Esophagus squamous epithelium (tissue), 5 donors: ENCODE data around the gene CDK17. TPM values are rescaled to one million over a fixed set of nuclear protein-coding genes. Genes with fewer than 3 reads are reported as not detected.

Experiments used
- DNase-seq: peaks from one replicate; lab custom pipeline; 2025; lab: John Stamatoyannopoulos, UW
- H3K27ac ChIP-seq, 4 donors: fragments of 200-600 bp; sonication (generic); one replicate each; pipeline ENCODE4 v1.5.1; 2016 to 2019; ENCODE audit warnings: mild to moderate bottlenecking in 1 of 4
- H3K27me3 ChIP-seq, 4 donors: fragments of 200-600 bp; sonication (generic); 1 replicate in 3 of 4; 2 replicates in 1 of 4; pipeline versions ENCODE4 v1.5.1 to v1.6.0; 2017 to 2021; ENCODE audit warnings: antibody characterized with exemption in 1 of 4
- H3K36me3 ChIP-seq, 3 donors: fragments of 200-600 bp; sonication (generic); one replicate each; pipeline ENCODE4 v1.5.1; 2016 to 2019
- H3K4me1 ChIP-seq, 3 donors: fragments of 200-600 bp; sonication (generic); one replicate each; pipeline ENCODE4 v1.5.1; 2017 to 2019
- H3K4me3 ChIP-seq, 4 donors: fragments of 200-600 bp; sonication (generic); 1 replicate in 3 of 4; 2 replicates in 1 of 4; pipeline ENCODE4 v1.5.1; 2016 to 2019; ENCODE audit warnings: mild to moderate bottlenecking in 2 of 4, moderate library complexity in 1 of 4
- H3K9me3 ChIP-seq, 3 donors: fragments of 200-600 bp; sonication (generic); one replicate each; pipeline ENCODE4 v1.5.1; 2016 to 2019
- CTCF ChIP-seq, 6 experiments: fragments of 450-650 bp in 4 of 6; fragments of 200-600 bp in 2 of 6; sonication (generic) in 2 of 6; IDR thresholded peaks; one replicate each; pipeline ENCODE4 v1.5.1; 2016 to 2019; ENCODE audit warnings: antibody characterized with exemption in 6 of 6, mild to moderate bottlenecking in 4 of 6, moderate library complexity in 4 of 6
- POLR2A ChIP-seq, 4 donors: fragments of 450-650 bp; IDR thresholded peaks; one replicate each; pipeline ENCODE4 v1.6.1; 2017; ENCODE audit warnings: antibody characterized with exemption in 4 of 4, mild to moderate bottlenecking in 4 of 4, moderate library complexity in 3 of 4
- WGBS, 2 donors: methylation state at CpG; one replicate each; pipeline ENCODE4 v1.1.5; 2018; 5-methylcytosine and 5-hydroxymethylcytosine counted together
- intact Hi-C: fragments of 100-400 bp; cut with DNase I; formaldehyde crosslinking; loops from one replicate; pipeline ENCODE4 v1.15.0; 2022
- total RNA-seq, 4 donors: library from RNA; depleted of rRNA; stranded (reverse); fragments of >200 nt; gene quantifications; one replicate each; pipeline ENCODE4 v1.1.0, GENCODE V29; 2016
- donor health status: DM: yes; HTN: yes; CAD: no.

The CDK17 gene
- total RNA-seq, 4 donors from 2014 or later, result 15.4 to 37.4 (median 19.9) TPM

GRCh38 chr12:96250119-96250685 is 150.0 kb downstream of the CDK17 start:
- intact Hi-C loops, result no loop called here
- H3K27ac ChIP-seq, result peak overlapping the region in 3 of 4 donors; percentile 32 to 83 (median 57)
- 87 to 94% methylated on average over 5 of the region's 7 CpGs for WGBS, 2 donors
- H3K27me3 ChIP-seq, result no peaks in the 10 kb centered on the region
- TF ChIP-seq POLR2A (IDR thresholded peaks at IDR 0.05), result no peak
- TF ChIP-seq CTCF (IDR thresholded peaks at IDR 0.05), result no peak
- H3K4me3 ChIP-seq, result no peak overlapping the region
- peaks cover 0 to 35% (median 25%) of the 10 kb centered on the region in 3 donors for H3K4me1 ChIP-seq
- DNase-seq, result no peak
- peaks cover 23 to 91% (median 31%) of the 10 kb centered on the region in 3 donors for H3K36me3 ChIP-seq
- H3K9me3 ChIP-seq, result no peaks in the 10 kb centered on the region

- 74 to 76% methylated on average over 7 to 15 of the region's 16 CpGs for WGBS, 2 donors
- H3K27ac ChIP-seq, result peak overlapping the region in 3 of 4 donors; percentile 32 to 83 (median 57)
- no peak overlapping the region for H3K4me3 ChIP-seq
- H3K4me1 ChIP-seq, result peaks cover 0 to 33% (median 19%) of the 10 kb centered on the region in 3 donors
- TF ChIP-seq CTCF (IDR thresholded peaks at IDR 0.05) (no peak), POLR2A (IDR thresholded peaks at IDR 0.05) (no peak)
- H3K9me3 ChIP-seq, result no peaks in the 10 kb centered on the region
- no peak for DNase-seq
- peaks cover 23 to 90% (median 31%) of the 10 kb centered on the region in 3 donors for H3K36me3 ChIP-seq
- intact Hi-C loops, result no loop called here
- no peaks in the 10 kb centered on the region for H3K27me3 ChIP-seq
Measured at GRCh38 chr12:96249196-96250118, 150.8 kb downstream of the CDK17 start.

GRCh38 chr12:96248136-96248931 is 151.9 kb downstream of the CDK17 start:
- WGBS, 2 donors, result 82 to 87% methylated on average over 14 to 16 of the region's 17 CpGs
- DNase-seq, result no peak

GRCh38 chr12:96247563-96247962 is 152.7 kb downstream of the CDK17 start:
- H3K27me3 ChIP-seq, result no peaks in the 10 kb centered on the region
- H3K4me1 ChIP-seq, result peaks cover 0 to 34% (median 19%) of the 10 kb centered on the region in 3 donors
- peaks cover 23 to 82% (median 31%) of the 10 kb centered on the region in 3 donors for H3K36me3 ChIP-seq
- intact Hi-C loops, result no loop called here
- WGBS, 2 donors, result 81 to 84% methylated on average over 13 of the region's 13 CpGs
- no peak for DNase-seq
- no peak overlapping the region for H3K27ac ChIP-seq
- no peak overlapping the region for H3K4me3 ChIP-seq
- no peaks in the 10 kb centered on the region for H3K9me3 ChIP-seq
- TF ChIP-seq POLR2A (IDR thresholded peaks at IDR 0.05) (no peak), CTCF (IDR thresholded peaks at IDR 0.05) (no peak)

More at GRCh38 chr12:96248136-96248931, 151.9 kb downstream of the CDK17 start:
- Histone ChIP-seq H3K27me3 (no peaks in the 10 kb centered on the region), H3K4me3 (no peak overlapping the region), H3K9me3 (no peaks in the 10 kb centered on the region), H3K36me3 (peaks cover 23 to 82% (median 31%) of the 10 kb centered on the region in 3 donors), H3K4me1 (peaks cover 0 to 29% (median 15%) of the 10 kb centered on the region in 3 donors), H3K27ac (peak overlapping the region in 2 of 4 donors; percentile 57 to 83)
- TF ChIP-seq POLR2A (IDR thresholded peaks at IDR 0.05) (no peak), CTCF (IDR thresholded peaks at IDR 0.05) (no peak)
- intact Hi-C loops, result no loop called here
